GM13977 (cell line): Measurements from ENCODE around the gene ZNF618.

Source experiments
- DNase-seq: peaks from one replicate; pipeline ENCODE4 v3.0.0; 2012; ENCODE audit warnings: low spot score
- CTCF ChIP-seq: IDR thresholded peaks from 2 replicates; pipeline ENCODE4 v1.5.1; 2012; ENCODE audit warnings: mild to moderate bottlenecking, control low read depth; ENCODE audit not compliant: insufficient read depth; ENCODE audit errors: extremely low read depth, missing control alignments
- in situ Hi-C: fragments of 300-500 bp; cut with MboI; formaldehyde crosslinking; loops from one replicate; pipeline ENCODE4 v1.12.0; 2022; ENCODE audit warnings: low sequenced_read_pairs, low pct_unique_long_range_greater_than_20kb, mixed read lengths, inconsistent platforms; ENCODE audit not compliant: unreplicated experiment

ZNF618 gene

GRCh38 chr9:113989714-113990569, 113.8 kb downstream of the ZNF618 start:
- DNase-seq: no peak
- no peak for TF ChIP-seq CTCF
- in situ Hi-C loops: no loop called here

GRCh38 chr9:113990570-113990907, 114.4 kb downstream of the ZNF618 start:
- TF ChIP-seq CTCF: no peak
- in situ Hi-C loops: no loop called here
- DNase-seq: no peak

GRCh38 chr9:113990975-113991471, 114.9 kb downstream of the ZNF618 start:
- no peak for DNase-seq
- no peak for TF ChIP-seq CTCF
- in situ Hi-C loops: no loop called here

- no peak for TF ChIP-seq CTCF
- no peak for DNase-seq
- in situ Hi-C loops: no loop called here
Measured at GRCh38 chr9:113991714-113992113, 115.6 kb downstream of the ZNF618 start.

GRCh38 chr9:113992276-113992951, 116.3 kb downstream of the ZNF618 start:
- no peak for DNase-seq
- in situ Hi-C loops: no loop called here
- TF ChIP-seq CTCF: no peak

- in situ Hi-C loops: no loop called here
- DNase-seq: no peak
- TF ChIP-seq CTCF: no peak
Measured at GRCh38 chr9:113992994-113993393, 116.9 kb downstream of the ZNF618 start.
